ENCODE data around the gene POP7.
"Not testable (repeated sequence)": the region's sequence is repeated elsewhere in the genome, so short reads cannot be mapped to it uniquely, and the experiment has no call there.

The POP7 gene

GRCh38 chr7:100722480-100723212, 16.7 kb downstream of the POP7 start:
- Histone ChIP-seq H3K9me3 (ENCODE audit: control insufficient read depth, low read length) (no peaks in the 10 kb centered on the region), H3K36me3 (ENCODE audit: control insufficient read depth, insufficient read depth, low read length) (no peaks in the 10 kb centered on the region), H3K79me2 (no peaks in the 10 kb centered on the region), H3K27me3 (ENCODE audit: control insufficient read depth, insufficient read depth, low read length) (no peaks in the 10 kb centered on the region), H3K4me3 (ENCODE audit: low read depth, low read length) (no peak overlapping the region), H3K27ac (no peak overlapping the region), H2AFZ (no peak overlapping the region), H3K4me2 (ENCODE audit: low read length) (no peak overlapping the region), H3K9ac (no peak overlapping the region), H3K4me1 (peaks cover 4% of the 10 kb centered on the region)
- no peak for TF ChIP-seq CTCF (IDR thresholded peaks at IDR 0.05)

GRCh38 chr7:100723732-100724275, 17.9 kb downstream of the POP7 start:
- H3K9me3 ChIP-seq (ENCODE audit: control insufficient read depth, low read length), result no peaks in the 10 kb centered on the region
- H3K4me1 ChIP-seq, result peaks cover 4% of the 10 kb centered on the region
- H2AFZ ChIP-seq, result no peak overlapping the region
- H3K4me2 ChIP-seq (ENCODE audit: low read length), result no peak overlapping the region
- H3K79me2 ChIP-seq, result no peaks in the 10 kb centered on the region
- H3K9ac ChIP-seq, result no peak overlapping the region
- no peaks in the 10 kb centered on the region for H3K36me3 ChIP-seq (ENCODE audit: control insufficient read depth, insufficient read depth, low read length)
- no peak overlapping the region for H3K27ac ChIP-seq
- no peak for TF ChIP-seq CTCF (IDR thresholded peaks at IDR 0.05)
- H3K4me3 ChIP-seq (ENCODE audit: low read depth, low read length), result no peak overlapping the region
- no peaks in the 10 kb centered on the region for H3K27me3 ChIP-seq (ENCODE audit: control insufficient read depth, insufficient read depth, low read length)

GRCh38 chr7:100724364-100724763, 18.4 kb downstream of the POP7 start:
- not testable (repeated sequence) for H3K4me3 ChIP-seq (ENCODE audit: low read depth, low read length); H3K27me3 ChIP-seq (ENCODE audit: control insufficient read depth, insufficient read depth, low read length); H2AFZ ChIP-seq; H3K79me2 ChIP-seq; H3K4me1 ChIP-seq; H3K36me3 ChIP-seq (ENCODE audit: control insufficient read depth, insufficient read depth, low read length); H3K27ac ChIP-seq; H3K9me3 ChIP-seq (ENCODE audit: control insufficient read depth, low read length); H3K4me2 ChIP-seq (ENCODE audit: low read length); H3K9ac ChIP-seq

GRCh38 chr7:100726996-100727761, 21.3 kb downstream of the POP7 start:
- TF ChIP-seq CTCF (IDR thresholded peaks at IDR 0.05), result no peak
- no peaks in the 10 kb centered on the region for H3K4me1 ChIP-seq
- no peaks in the 10 kb centered on the region for H3K79me2 ChIP-seq
- no peak overlapping the region for H3K4me3 ChIP-seq (ENCODE audit: low read depth, low read length)
- H2AFZ ChIP-seq, result no peak overlapping the region
- H3K9me3 ChIP-seq (ENCODE audit: control insufficient read depth, low read length), result no peaks in the 10 kb centered on the region
- H3K36me3 ChIP-seq (ENCODE audit: control insufficient read depth, insufficient read depth, low read length), result no peaks in the 10 kb centered on the region
- no peak overlapping the region for H3K27ac ChIP-seq
- no peaks in the 10 kb centered on the region for H3K27me3 ChIP-seq (ENCODE audit: control insufficient read depth, insufficient read depth, low read length)
- H3K4me2 ChIP-seq (ENCODE audit: low read length), result no peak overlapping the region
- H3K9ac ChIP-seq, result no peak overlapping the region

- Histone ChIP-seq H3K4me3 (ENCODE audit: low read depth, low read length) (no peak overlapping the region), H3K9me3 (ENCODE audit: control insufficient read depth, low read length) (no peaks in the 10 kb centered on the region), H2AFZ (no peak overlapping the region), H3K79me2 (no peaks in the 10 kb centered on the region), H3K4me2 (ENCODE audit: low read length) (no peak overlapping the region), H3K27me3 (ENCODE audit: control insufficient read depth, insufficient read depth, low read length) (no peaks in the 10 kb centered on the region), H3K4me1 (no peaks in the 10 kb centered on the region), H3K9ac (no peak overlapping the region), H3K36me3 (ENCODE audit: control insufficient read depth, insufficient read depth, low read length) (no peaks in the 10 kb centered on the region), H3K27ac (no peak overlapping the region)
- TF ChIP-seq CTCF (IDR thresholded peaks at IDR 0.05), result no peak
Observed at GRCh38 chr7:100728196-100728595, 22.3 kb downstream of the POP7 start.

Data from parathyroid adenoma (tissue), 2 donors.